Activated CD4-positive, alpha-beta T cell treated with anti-CD3 and anti-CD28 coated beads for 4 hours (primary cell): ENCODE results near the gene SPACA5.
"Not testable (repeated sequence)": the region's sequence is repeated elsewhere in the genome, so short reads cannot be mapped to it uniquely, and the experiment has no call there.

ENCODE experiments used
- DNase-seq, 2 donors: peaks; one replicate each; pipeline ENCODE4 v3.0.0-alpha.2; 2020

Gene SPACA5

GRCh38 chrX:48022100-48022499 lies 15.3 kb downstream of the SPACA5 start:
- no peak for DNase-seq

- DNase-seq = no peak
Measured at GRCh38 chrX:48022738-48023137, 15.9 kb downstream of the SPACA5 start.

GRCh38 chrX:48025561-48025960 lies 18.8 kb downstream of the SPACA5 start:
- peak; percentile 28 to 48 for DNase-seq

GRCh38 chrX:48027545-48027944 lies 20.8 kb downstream of the SPACA5 start:
- DNase-seq = not testable (repeated sequence)

- DNase-seq = no peak
Measured at GRCh38 chrX:48028091-48028490, 21.3 kb downstream of the SPACA5 start.

GRCh38 chrX:48030237-48030636 lies 23.4 kb downstream of the SPACA5 start:
- no peak for DNase-seq

- DNase-seq = not testable (repeated sequence)
Measured at GRCh38 chrX:48030641-48031173, 23.9 kb downstream of the SPACA5 start.

- DNase-seq = no peak
Measured at GRCh38 chrX:48035891-48036290, 29.1 kb downstream of the SPACA5 start.

GRCh38 chrX:48043056-48043455 lies 36.3 kb downstream of the SPACA5 start:
- DNase-seq = no peak

- no peak for DNase-seq
Measured at GRCh38 chrX:48045410-48046311, 38.9 kb downstream of the SPACA5 start.

GRCh38 chrX:48046846-48047245 lies 40.1 kb downstream of the SPACA5 start:
- no peak for DNase-seq

GRCh38 chrX:48058621-48059295 lies 52.0 kb downstream of the SPACA5 start:
- DNase-seq = no peak

- no peak for DNase-seq
Measured at GRCh38 chrX:48059296-48059639, 52.5 kb downstream of the SPACA5 start.
